Activated T-cell treated with anti-CD3 and anti-CD28 coated beads, Interleukin-2, amount 50 U/mL, for 1 hour (primary cell): ENCODE results near the gene LDLR.

Experiments
- DNase-seq: peaks from one replicate; pipeline ENCODE4 v3.0.0-alpha.2; 2020

LDLR gene

GRCh38 chr19:11089254-11090013, at the start of gene LDLR:
Gene LDLR, plus strand, starts transcription at chr19:11089463. Its CDS starts 86 bp downstream, at chr19:11089549.
- peak; percentile 67 for DNase-seq

- no peak for DNase-seq
Observed at GRCh38 chr19:11041194-11041593, 48.1 kb upstream of the LDLR start.

GRCh38 chr19:11041966-11042627, 47.2 kb upstream of the LDLR start:
- DNase-seq = no peak

GRCh38 chr19:11044431-11044830, 44.8 kb upstream of the LDLR start:
- DNase-seq = no peak

GRCh38 chr19:11045536-11045935, 43.7 kb upstream of the LDLR start:
- DNase-seq = no peak

- no peak for DNase-seq
Observed at GRCh38 chr19:11046605-11047354, 42.5 kb upstream of the LDLR start.

GRCh38 chr19:11047866-11048265, 41.4 kb upstream of the LDLR start:
- no peak for DNase-seq

GRCh38 chr19:11050323-11051114, 38.7 kb upstream of the LDLR start:
- no peak for DNase-seq

GRCh38 chr19:11053817-11054195, 35.5 kb upstream of the LDLR start:
- DNase-seq = no peak

- no peak for DNase-seq
Observed at GRCh38 chr19:11054200-11054599, 35.1 kb upstream of the LDLR start.

GRCh38 chr19:11054628-11055027, 34.6 kb upstream of the LDLR start:
- no peak for DNase-seq

GRCh38 chr19:11058246-11059030, 30.8 kb upstream of the LDLR start:
- DNase-seq = no peak

GRCh38 chr19:11059511-11060358, 29.5 kb upstream of the LDLR start:
- no peak for DNase-seq

GRCh38 chr19:11061952-11062351, 27.3 kb upstream of the LDLR start:
- DNase-seq = no peak

GRCh38 chr19:11063434-11063833, 25.8 kb upstream of the LDLR start:
- DNase-seq = no peak

GRCh38 chr19:11064831-11065303, 24.4 kb upstream of the LDLR start:
- DNase-seq = no peak

- no peak for DNase-seq
Observed at GRCh38 chr19:11066326-11066725, 22.9 kb upstream of the LDLR start.

- no peak for DNase-seq
Observed at GRCh38 chr19:11067356-11068113, 21.7 kb upstream of the LDLR start.

GRCh38 chr19:11069561-11069960, 19.7 kb upstream of the LDLR start:
- DNase-seq = no peak

- DNase-seq = no peak
Observed at GRCh38 chr19:11070123-11070522, 19.1 kb upstream of the LDLR start.
